NCI-H446 (cell line): ENCODE data around the gene HOXA11.

ENCODE experiments used
- DNase-seq, 2 experiments: peaks; one replicate each; lab custom pipeline; 2025; lab: John Stamatoyannopoulos, UW

HOXA11 gene

GRCh38 chr7:27180431-27181420, 4.3 kb downstream of the HOXA11 start:
- DNase-seq, result no peak

- DNase-seq, result peak; percentile 75 to 87
These were observed 5.3 kb downstream of the HOXA11 start for GRCh38 chr7:27179503-27180430.

GRCh38 chr7:27179030-27179429, 6.0 kb downstream of the HOXA11 start:
- DNase-seq, result peak in 1 of 2 experiments; percentile 42

GRCh38 chr7:27178366-27178765, 6.7 kb downstream of the HOXA11 start:
- peak in 1 of 2 experiments; percentile 51 for DNase-seq

GRCh38 chr7:27177795-27178320, 7.2 kb downstream of the HOXA11 start:
- no peak for DNase-seq

- DNase-seq, result peak in 1 of 2 experiments; percentile 30
These were observed 7.9 kb downstream of the HOXA11 start for GRCh38 chr7:27176962-27177794.

- no peak for DNase-seq
These were observed 8.5 kb downstream of the HOXA11 start for GRCh38 chr7:27176524-27176845.

- DNase-seq, result no peak
These were observed 9.2 kb downstream of the HOXA11 start for GRCh38 chr7:27175626-27176523.

- DNase-seq, result no peak
These were observed 10.0 kb downstream of the HOXA11 start for GRCh38 chr7:27174874-27175625.

GRCh38 chr7:27173956-27174873, 10.8 kb downstream of the HOXA11 start, which contains the start of gene HOXA10:
TSS of gene HOXA10 (minus strand) at chr7:27174320. CDS start at chr7:27174306, 14 bp downstream.
- peak in 1 of 2 experiments; percentile 71 for DNase-seq

GRCh38 chr7:27173511-27173955, 11.5 kb downstream of the HOXA11 start:
- peak in 1 of 2 experiments; percentile 72 for DNase-seq

- DNase-seq, result peak; percentile 45 to 72
These were observed 12.1 kb downstream of the HOXA11 start for GRCh38 chr7:27172823-27173510.

- peak in 1 of 2 experiments; percentile 26 for DNase-seq
These were observed 12.7 kb downstream of the HOXA11 start for GRCh38 chr7:27172315-27172774.

- DNase-seq, result peak in 1 of 2 experiments; percentile 28
These were observed 13.3 kb downstream of the HOXA11 start for GRCh38 chr7:27171637-27172314.

- no peak for DNase-seq
These were observed 13.8 kb downstream of the HOXA11 start for GRCh38 chr7:27171325-27171636.

GRCh38 chr7:27170426-27171324, 14.4 kb downstream of the HOXA11 start:
- DNase-seq, result no peak
